ENCODE data around the gene TMEM165.

DNA sequence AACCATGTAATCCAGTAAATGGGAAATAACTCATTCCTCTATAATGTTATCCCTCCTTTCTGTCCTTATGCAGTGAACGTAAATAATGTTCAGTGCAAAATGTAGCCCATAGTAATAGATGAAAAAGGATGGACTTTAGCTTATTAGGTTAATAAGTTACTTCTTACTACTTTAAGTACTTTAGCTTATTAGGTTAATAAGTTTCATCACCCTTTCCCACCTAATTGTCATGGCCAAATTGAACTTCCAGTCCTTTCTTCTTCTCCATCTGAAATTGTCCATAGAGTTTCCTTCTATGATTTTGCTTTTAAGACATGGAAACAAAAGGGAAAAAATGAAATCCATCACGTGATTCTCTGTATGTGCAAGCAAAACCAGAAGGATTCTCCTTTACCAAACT is 15.2 kb upstream of the TMEM165 start:
- TF ChIP-seq, protein P1, sequence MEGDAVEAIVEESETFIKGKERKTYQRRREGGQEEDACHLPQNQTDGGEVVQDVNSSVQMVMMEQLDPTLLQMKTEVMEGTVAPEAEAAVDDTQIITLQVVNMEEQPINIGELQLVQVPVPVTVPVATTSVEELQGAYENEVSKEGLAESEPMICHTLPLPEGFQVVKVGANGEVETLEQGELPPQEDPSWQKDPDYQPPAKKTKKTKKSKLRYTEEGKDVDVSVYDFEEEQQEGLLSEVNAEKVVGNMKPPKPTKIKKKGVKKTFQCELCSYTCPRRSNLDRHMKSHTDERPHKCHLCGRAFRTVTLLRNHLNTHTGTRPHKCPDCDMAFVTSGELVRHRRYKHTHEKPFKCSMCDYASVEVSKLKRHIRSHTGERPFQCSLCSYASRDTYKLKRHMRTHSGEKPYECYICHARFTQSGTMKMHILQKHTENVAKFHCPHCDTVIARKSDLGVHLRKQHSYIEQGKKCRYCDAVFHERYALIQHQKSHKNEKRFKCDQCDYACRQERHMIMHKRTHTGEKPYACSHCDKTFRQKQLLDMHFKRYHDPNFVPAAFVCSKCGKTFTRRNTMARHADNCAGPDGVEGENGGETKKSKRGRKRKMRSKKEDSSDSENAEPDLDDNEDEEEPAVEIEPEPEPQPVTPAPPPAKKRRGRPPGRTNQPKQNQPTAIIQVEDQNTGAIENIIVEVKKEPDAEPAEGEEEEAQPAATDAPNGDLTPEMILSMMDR (IDR thresholded peaks at IDR 0.05): no peak
- TF ChIP-seq EP300 (IDR thresholded peaks at IDR 0.05) (no peak), POLR2A (IDR thresholded peaks at IDR 0.05) (no peak)

All from tibial nerve (tissue), 4 donors.